ENCODE data around the gene SPDYE16. TPM values are rescaled to one million over a fixed set of nuclear protein-coding genes. Genes with fewer than 3 reads are reported as not detected.

The SPDYE16 gene

Small RNA genes within 50 kb of the gene (small RNA-seq; reads per million reads assigned to genes)
- not detected for gene RF00019
